ENCODE data around the gene NOS3. TPM values are rescaled to one million over a fixed set of nuclear protein-coding genes. Genes with fewer than 3 reads are reported as not detected.
"Not testable (repeated sequence)": the region's sequence is repeated elsewhere in the genome, so short reads cannot be mapped to it uniquely, and the experiment has no call there.

Gene NOS3
- total RNA-seq, 2 experiments from 2014 or later, result 5.8 to 6.1 TPM

- H3K9me3 Mint-ChIP-seq, result no peaks in the 10 kb centered on the region
- H3K27me3 Mint-ChIP-seq, result no peaks in the 10 kb centered on the region
- no peak overlapping the region for H3K27ac Mint-ChIP-seq
- H3K4me1 Mint-ChIP-seq, result peaks cover 46% of the 10 kb centered on the region
- H3K36me3 Mint-ChIP-seq, result peaks cover 6% of the 10 kb centered on the region
- DNase-seq, result no peak
- peak overlapping the region; percentile 25 for H3K4me3 Mint-ChIP-seq
These were observed 18.7 kb downstream of the NOS3 start for GRCh38 chr7:151009327-151010036.

GRCh38 chr7:151010037-151010306 lies 19.2 kb downstream of the NOS3 start:
- H3K4me1 Mint-ChIP-seq, result peaks cover 50% of the 10 kb centered on the region
- H3K4me3 Mint-ChIP-seq, result peak overlapping the region; percentile 25
- H3K27me3 Mint-ChIP-seq, result no peaks in the 10 kb centered on the region
- no peaks in the 10 kb centered on the region for H3K9me3 Mint-ChIP-seq
- H3K36me3 Mint-ChIP-seq, result peaks cover 7% of the 10 kb centered on the region
- H3K27ac Mint-ChIP-seq, result no peak overlapping the region
- DNase-seq, result no peak

GRCh38 chr7:151010307-151011096 lies 19.7 kb downstream of the NOS3 start:
- DNase-seq, result no peak
- peaks cover 56% of the 10 kb centered on the region for H3K4me1 Mint-ChIP-seq
- H3K4me3 Mint-ChIP-seq, result peak overlapping the region; percentile 46
- peak overlapping the region; percentile 76 for H3K27ac Mint-ChIP-seq
- no peaks in the 10 kb centered on the region for H3K9me3 Mint-ChIP-seq
- peaks cover 12% of the 10 kb centered on the region for H3K36me3 Mint-ChIP-seq
- H3K27me3 Mint-ChIP-seq, result no peaks in the 10 kb centered on the region

DNA sequence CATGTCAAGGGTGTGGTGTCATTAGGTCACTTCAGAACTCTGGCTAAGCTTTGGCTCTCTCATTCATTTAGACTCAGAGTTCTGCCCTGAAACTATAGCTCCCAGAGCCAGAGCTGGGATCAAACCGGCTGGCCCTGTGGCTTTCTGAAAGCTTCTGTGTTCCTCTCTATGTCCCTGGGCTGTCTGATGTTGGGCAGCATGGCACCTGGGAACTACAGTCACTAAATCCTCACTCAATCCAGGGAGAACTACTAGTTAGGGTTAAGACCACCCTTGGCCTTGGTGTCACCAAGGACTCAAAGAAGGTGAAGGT lies 20.2 kb downstream of the NOS3 start:
- H3K27me3 Mint-ChIP-seq, result no peaks in the 10 kb centered on the region
- peaks cover 58% of the 10 kb centered on the region for H3K4me1 Mint-ChIP-seq
- H3K36me3 Mint-ChIP-seq, result peaks cover 14% of the 10 kb centered on the region
- peak overlapping the region; percentile 76 for H3K27ac Mint-ChIP-seq
- peak overlapping the region; percentile 46 for H3K4me3 Mint-ChIP-seq
- no peak for DNase-seq
- no peaks in the 10 kb centered on the region for H3K9me3 Mint-ChIP-seq

DNA sequence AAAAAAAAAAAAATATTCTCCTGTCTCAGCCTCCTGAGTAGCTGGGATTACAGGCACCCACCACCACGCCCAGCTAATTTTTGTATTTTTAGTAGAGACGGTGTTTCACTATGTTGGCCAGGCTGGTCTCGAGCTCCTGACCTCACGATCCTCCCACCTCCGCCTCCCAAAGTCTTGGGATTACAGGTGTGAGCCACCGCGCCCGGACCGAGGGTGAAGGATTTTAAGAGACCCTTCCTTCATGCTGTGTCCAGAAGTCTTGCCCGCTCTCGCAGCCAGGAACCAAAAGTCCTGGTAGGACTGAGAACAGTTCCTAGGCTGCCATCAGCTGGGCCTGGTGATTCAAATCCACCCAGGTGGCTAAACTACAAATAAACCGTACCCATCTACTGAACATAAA lies 20.8 kb downstream of the NOS3 start:
- not testable (repeated sequence) for DNase-seq, H3K9me3 Mint-ChIP-seq, H3K4me3 Mint-ChIP-seq, H3K27me3 Mint-ChIP-seq, H3K27ac Mint-ChIP-seq
- peaks cover 14% of the 10 kb centered on the region for H3K36me3 Mint-ChIP-seq
- H3K4me1 Mint-ChIP-seq, result peaks cover 62% of the 10 kb centered on the region

- no peak for DNase-seq
- Mint-ChIP-seq H3K9me3 (no peaks in the 10 kb centered on the region), H3K27me3 (no peaks in the 10 kb centered on the region), H3K36me3 (peaks cover 14% of the 10 kb centered on the region), H3K4me3 (no peak overlapping the region), H3K4me1 (peaks cover 65% of the 10 kb centered on the region), H3K27ac (peak overlapping the region; percentile 18)
These were observed 21.3 kb downstream of the NOS3 start for GRCh38 chr7:151012031-151012692.

- no peak for DNase-seq
- Mint-ChIP-seq H3K27me3 (no peaks in the 10 kb centered on the region), H3K9me3 (no peaks in the 10 kb centered on the region), H3K4me1 (peaks cover 70% of the 10 kb centered on the region), H3K36me3 (peaks cover 14% of the 10 kb centered on the region), H3K27ac (peak overlapping the region; percentile 18), H3K4me3 (peak overlapping the region; percentile 32)
These were observed 22.1 kb downstream of the NOS3 start for GRCh38 chr7:151012911-151013347.

- Mint-ChIP-seq H3K36me3 (peaks cover 16% of the 10 kb centered on the region), H3K27me3 (peaks cover 2% of the 10 kb centered on the region), H3K4me1 (peaks cover 70% of the 10 kb centered on the region), H3K4me3 (peak overlapping the region; percentile 84), H3K9me3 (no peaks in the 10 kb centered on the region), H3K27ac (peak overlapping the region; percentile 95)
- no peak for DNase-seq
These were observed 22.5 kb downstream of the NOS3 start for GRCh38 chr7:151013356-151013732.

GRCh38 chr7:151013733-151014497 lies 23.1 kb downstream of the NOS3 start:
- H3K27ac Mint-ChIP-seq, result peak overlapping the region; percentile 95
- DNase-seq, result peak; percentile 90
- H3K4me1 Mint-ChIP-seq, result peaks cover 69% of the 10 kb centered on the region
- peak overlapping the region; percentile 84 for H3K4me3 Mint-ChIP-seq
- no peaks in the 10 kb centered on the region for H3K9me3 Mint-ChIP-seq
- peaks cover 16% of the 10 kb centered on the region for H3K36me3 Mint-ChIP-seq
- peaks cover 3% of the 10 kb centered on the region for H3K27me3 Mint-ChIP-seq

GRCh38 chr7:151014950-151015349 lies 24.1 kb downstream of the NOS3 start:
- DNase-seq, result no peak
- peak overlapping the region; percentile 39 for H3K4me3 Mint-ChIP-seq
- no peaks in the 10 kb centered on the region for H3K9me3 Mint-ChIP-seq
- peak overlapping the region; percentile 95 for H3K27ac Mint-ChIP-seq
- peaks cover 3% of the 10 kb centered on the region for H3K27me3 Mint-ChIP-seq
- peaks cover 16% of the 10 kb centered on the region for H3K36me3 Mint-ChIP-seq
- peaks cover 72% of the 10 kb centered on the region for H3K4me1 Mint-ChIP-seq

DNA sequence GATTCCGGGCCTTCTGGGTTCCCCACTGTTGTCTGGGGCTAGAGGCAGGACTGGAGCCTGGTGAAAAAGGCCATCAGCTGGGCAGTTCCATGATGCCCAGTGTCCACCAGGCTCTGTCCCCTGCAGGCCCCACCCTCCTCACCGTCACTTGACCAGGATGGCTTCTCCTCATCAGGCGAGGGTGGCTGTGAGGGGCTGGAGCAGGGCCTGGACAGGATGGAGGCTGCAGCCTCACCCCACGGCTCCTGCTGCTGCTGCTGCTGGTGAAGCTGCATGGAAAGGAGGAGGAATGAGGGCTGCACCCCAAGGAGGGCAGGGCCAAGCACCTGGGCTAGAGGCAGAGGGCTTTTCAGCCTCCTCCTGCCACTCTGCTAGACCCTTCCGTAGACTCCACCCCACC lies 25.1 kb downstream of the NOS3 start:
- H3K27ac Mint-ChIP-seq, result no peak overlapping the region
- H3K9me3 Mint-ChIP-seq, result no peaks in the 10 kb centered on the region
- no peak for DNase-seq
- peaks cover 16% of the 10 kb centered on the region for H3K36me3 Mint-ChIP-seq
- H3K4me3 Mint-ChIP-seq, result peak overlapping the region; percentile 73
- peaks cover 10% of the 10 kb centered on the region for H3K27me3 Mint-ChIP-seq
- H3K4me1 Mint-ChIP-seq, result peaks cover 63% of the 10 kb centered on the region

DNA sequence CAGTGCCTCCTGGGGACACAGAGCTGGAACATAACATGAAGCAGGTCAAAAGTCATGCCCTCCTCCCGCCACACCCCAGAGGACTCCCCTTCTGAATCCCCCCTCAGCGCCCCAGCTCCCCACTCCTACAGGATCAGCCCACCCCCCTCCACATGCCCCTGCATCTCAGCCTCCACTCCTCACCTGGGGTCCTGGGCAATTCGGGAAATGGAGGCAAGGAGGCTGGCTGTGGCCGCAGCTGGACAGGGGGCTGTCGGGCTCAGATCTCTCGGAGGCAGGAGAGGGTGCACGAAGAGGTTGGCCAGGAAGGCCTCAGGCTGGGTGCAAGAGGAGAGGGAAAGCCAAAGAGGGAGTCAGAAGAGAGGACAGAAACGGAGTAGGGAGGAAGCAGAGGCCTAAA lies 25.7 kb downstream of the NOS3 start:
- Mint-ChIP-seq H3K4me1 (peaks cover 59% of the 10 kb centered on the region), H3K27me3 (peaks cover 11% of the 10 kb centered on the region), H3K9me3 (no peaks in the 10 kb centered on the region), H3K36me3 (peaks cover 16% of the 10 kb centered on the region), H3K4me3 (peak overlapping the region; percentile 73), H3K27ac (peak overlapping the region; percentile 4)
- DNase-seq, result no peak

DNA sequence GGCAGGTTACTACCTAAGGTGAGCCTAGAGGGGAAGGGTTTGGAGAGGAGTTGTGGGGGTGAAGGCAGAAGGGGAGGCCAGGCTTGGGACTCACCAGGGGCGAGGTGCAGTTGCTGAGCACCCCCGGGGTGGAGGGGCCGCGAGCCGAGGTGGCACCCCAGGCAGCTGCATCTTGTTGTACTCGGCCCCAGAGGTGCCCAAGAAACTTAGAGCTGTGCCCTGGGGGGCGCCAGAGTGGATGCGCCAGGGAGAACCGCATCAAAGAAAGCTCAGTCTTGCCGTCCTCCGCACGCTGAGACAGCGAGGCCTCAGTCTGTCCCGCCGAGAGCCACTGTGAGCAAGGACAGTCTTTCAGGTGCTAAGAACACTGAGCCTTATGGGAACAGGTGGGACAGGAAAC lies 26.1 kb downstream of the NOS3 start:
- no peak for DNase-seq
- Mint-ChIP-seq H3K9me3 (no peaks in the 10 kb centered on the region), H3K4me3 (peak overlapping the region; percentile 73), H3K4me1 (peaks cover 54% of the 10 kb centered on the region), H3K27ac (peak overlapping the region; percentile 82), H3K27me3 (peaks cover 11% of the 10 kb centered on the region), H3K36me3 (peaks cover 16% of the 10 kb centered on the region)

- no peak for DNase-seq
- Mint-ChIP-seq H3K36me3 (peaks cover 13% of the 10 kb centered on the region), H3K4me1 (peaks cover 50% of the 10 kb centered on the region), H3K4me3 (peak overlapping the region; percentile 73), H3K27me3 (peaks cover 11% of the 10 kb centered on the region), H3K27ac (peak overlapping the region; percentile 82), H3K9me3 (no peaks in the 10 kb centered on the region)
These were observed 26.6 kb downstream of the NOS3 start for GRCh38 chr7:151017370-151017952.
